Left renal cortex interstitium (tissue), 4 donors: ENCODE results near the gene GNG7. TPM values are rescaled to one million over a fixed set of nuclear protein-coding genes. Genes with fewer than 3 reads are reported as not detected.
"Not testable (repeated sequence)": the region's sequence is repeated elsewhere in the genome, so short reads cannot be mapped to it uniquely, and the experiment has no call there.

ENCODE experiments used
- DNase-seq, 4 donors: peaks; one replicate each; pipeline ENCODE4 v3.0.0-alpha.2; 2013; ENCODE audit warnings: low read depth in 4 of 4, low spot score in 2 of 4, missing footprints in 1 of 4
- polyA plus RNA-seq, 4 donors: library from polyadenylated mRNA; unstranded; fragments of 120-200 nt; gene quantifications; one replicate each; pipeline ENCODE4 v1.2.1, GENCODE V29; 2013; ENCODE audit not compliant: insufficient read length in 4 of 4

GNG7 gene
- polyA plus RNA-seq, 4 donors: 5.2 to 7.7 (median 7.0) TPM

DNA sequence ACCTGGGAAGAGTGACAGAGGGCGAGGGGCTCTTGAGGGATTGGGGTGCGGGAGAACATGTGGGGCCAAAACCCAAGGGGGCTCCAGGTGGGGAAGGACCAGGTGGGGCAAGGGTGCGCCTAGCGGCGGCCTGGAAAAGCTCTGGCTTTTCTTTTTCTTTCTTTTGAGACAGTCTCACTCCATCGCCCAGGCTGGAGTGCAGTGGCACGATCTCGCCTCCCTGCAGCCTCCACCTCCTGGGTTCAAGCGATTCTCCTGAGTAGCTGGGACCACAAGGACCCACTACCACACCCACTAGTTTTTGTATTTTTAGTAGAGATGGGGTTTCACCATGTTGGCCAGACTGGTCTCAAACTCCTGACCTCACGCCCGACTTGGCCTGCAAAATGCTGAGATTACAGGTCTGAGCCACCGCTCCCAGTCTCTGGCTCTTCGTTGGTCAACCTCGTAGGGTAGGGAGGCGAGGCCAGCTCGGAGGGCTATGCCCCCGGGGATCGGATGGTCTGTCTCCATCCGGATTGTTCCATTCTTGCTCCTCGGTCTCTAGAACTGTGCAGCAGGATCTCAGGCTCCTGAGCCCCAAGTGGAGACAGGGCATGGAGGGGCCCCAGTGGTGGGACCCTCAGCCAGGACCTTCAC, 222.8 kb downstream of the GNG7 start:
- DNase-seq: no peak

DNA sequence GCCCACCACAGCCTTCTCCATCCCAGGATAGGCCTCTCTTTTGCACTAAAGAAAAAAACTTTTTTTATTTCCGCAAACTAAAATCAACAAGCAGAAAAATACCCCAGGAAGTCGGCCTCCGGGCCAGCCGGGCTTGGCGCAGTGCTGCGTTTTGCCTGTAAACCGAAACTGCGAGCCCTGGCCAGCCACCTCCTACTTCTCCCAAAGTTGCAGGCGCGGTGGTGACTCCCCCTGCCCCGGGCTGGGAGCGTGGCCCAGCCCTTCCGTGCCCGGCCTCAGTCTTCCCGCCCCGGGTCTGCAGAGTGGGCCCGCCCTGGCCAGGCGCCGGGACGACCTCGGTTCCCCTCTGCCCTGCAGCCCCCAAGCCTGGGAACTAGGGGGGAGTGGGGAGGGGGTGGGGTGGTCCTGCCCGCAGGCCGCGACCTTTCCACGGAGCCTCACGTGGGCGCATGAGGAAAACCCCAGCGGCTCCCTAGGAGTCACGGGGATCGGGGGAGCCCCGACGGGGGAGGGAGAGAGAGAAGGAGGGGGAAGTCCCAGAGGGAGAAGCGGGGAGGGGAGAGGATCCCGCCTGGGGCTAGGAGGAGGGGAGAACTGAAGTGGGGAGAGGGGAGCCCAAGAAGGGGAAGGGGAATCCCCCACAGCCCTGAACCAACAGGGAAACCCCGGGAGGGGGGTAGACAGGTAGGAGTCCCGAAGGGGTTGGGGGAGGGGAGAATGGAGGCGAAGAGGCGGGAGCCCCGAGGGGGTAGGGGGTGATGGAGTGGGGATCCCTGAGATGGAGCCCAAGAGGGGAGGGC, 223.5 kb downstream of the GNG7 start:
- no peak for DNase-seq

GRCh38 chr19:2478278-2478755, 224.2 kb downstream of the GNG7 start:
- no peak for DNase-seq

GRCh38 chr19:2477732-2478191, 224.7 kb downstream of the GNG7 start:
- DNase-seq: no peak

DNA sequence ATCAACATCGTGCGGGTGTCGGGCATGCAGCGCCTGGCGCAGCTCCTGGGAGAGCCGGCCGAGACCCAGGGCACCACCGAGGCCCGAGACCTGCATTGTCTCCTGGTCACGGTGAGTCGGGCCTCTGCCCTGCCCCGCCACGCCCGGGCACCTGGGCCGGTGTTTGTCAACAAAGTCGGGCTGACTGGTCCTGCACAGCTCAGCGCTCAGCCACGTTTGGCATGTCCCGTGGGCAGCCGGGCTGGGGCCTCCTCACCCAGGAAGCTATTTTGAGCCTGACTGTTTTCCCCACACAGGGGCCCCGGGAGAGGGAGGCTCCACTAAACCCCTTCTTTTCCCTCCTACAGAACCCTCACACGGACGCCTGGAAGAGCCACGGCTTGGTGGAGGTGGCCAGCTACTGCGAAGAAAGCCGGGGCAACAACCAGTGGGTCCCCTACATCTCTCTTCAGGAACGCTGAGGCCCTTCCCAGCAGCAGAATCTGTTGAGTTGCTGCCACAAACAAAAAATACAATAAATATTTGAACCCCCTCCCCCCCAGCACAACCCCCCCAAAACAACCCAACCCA, 225.3 kb downstream of the GNG7 start:
- DNase-seq: no peak

GRCh38 chr19:2476451-2477140, 225.9 kb downstream of the GNG7 start:
- DNase-seq: no peak

DNA sequence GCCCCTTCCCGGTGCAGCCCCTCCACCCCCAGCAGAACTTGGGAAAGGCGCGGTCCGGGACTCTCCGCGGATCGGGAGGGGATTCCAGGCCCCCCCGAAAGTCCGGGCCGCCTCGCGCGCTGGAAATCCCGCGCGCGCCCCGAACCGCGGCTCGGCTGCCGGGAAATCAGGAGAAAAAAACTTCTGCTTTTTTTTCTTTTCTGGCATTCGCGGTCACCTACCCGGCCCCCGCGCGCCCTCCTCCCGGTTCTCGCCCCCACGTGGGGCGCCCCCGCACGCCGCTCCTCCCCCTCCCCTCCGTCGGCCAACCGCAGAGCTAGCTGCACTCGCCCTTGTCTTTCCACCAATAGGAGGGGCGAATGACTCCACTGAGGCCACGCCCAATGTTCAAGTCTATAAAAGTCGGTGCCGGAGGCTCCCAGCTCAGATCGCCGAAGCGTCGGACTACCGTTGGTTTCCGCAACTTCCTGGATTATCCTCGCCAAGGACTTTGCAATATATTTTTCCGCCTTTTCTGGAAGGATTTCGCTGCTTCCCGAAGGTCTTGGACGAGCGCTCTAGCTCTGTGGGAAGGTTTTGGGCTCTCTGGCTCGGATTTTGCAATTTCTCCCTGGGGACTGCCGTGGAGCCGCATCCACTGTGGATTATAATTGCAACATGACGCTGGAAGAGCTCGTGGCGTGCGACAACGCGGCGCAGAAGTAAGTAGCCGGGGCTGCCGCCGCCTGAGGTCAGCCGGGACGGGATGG, 226.6 kb downstream of the GNG7 start, which contains the start of gene GADD45B:
GADD45B (plus strand) TSS at position 426 of the 749 bp plus-strand sequence; CDS start at position 658, 232 bp downstream.
- peak; percentile 95 to 96 (median 96) for DNase-seq

DNA sequence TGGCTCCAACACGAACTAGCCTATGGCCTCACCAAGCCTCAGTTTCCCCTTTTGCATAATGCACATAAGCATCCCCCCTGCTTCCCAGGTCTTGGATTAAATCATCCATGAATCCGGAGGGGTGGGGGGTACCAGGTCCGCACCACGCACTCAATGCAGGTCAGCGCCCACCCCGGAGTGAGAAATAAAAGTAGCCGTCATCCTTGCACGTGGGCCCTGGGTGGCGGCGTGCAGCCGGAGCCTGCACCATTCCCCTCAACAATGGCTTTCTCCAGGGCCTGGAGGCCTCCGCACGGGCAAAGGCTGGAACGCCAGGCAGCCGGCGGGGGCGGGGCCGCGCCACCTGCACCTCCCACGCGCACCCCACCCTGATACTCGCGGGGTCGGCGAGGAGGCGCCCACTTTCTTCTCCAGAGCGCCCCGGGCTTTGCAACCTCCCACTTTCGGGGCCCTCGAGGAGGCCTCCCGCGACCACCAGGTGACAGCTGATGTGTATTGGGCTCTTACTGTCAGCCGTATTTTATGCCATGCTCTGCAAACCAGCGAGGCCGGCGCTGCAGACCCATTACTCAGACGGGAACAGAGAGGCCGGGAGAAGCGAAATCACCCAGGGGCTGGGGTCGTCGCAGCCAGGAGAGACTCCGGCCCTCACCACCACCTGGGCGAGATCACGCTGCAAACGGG, 227.3 kb downstream of the GNG7 start:
- DNase-seq: no peak

DNA sequence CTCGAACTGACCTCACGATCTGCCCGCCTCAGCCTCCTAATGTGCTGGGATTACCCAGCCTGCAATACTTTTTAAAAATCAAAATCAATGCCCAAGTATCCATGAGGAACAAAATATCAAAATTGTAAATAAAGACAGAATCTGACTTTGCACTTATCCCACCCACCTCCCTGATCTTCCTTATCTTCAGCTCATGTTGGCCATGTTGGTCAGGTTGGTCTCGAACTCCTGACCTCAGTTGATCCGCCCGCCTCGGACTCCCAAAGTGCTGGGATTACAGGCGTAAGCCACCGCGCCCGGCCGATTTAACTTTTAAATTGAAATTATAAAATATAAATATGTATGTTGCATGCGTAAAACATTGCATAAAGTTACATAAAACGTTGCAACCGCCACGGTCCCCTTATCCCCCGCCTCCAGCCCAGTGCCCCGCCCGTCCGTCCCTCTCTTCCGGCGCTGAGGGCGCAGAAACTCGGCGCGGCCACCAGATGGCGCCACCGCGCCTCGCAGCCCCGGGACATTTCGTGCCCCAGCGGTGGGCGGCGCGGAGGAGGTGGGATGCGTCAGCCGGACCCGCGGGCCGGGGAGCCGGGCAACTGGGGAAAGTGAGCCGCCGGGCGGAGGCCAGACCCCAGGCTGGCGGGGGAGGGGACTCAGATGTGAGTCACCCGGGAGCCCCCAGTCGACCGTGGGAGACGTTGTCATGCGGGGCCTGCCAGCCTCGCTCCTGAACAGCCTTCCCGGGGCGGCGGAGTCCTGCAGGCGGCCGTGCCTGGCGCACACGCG, 228.1 kb downstream of the GNG7 start:
- no peak for DNase-seq

DNA sequence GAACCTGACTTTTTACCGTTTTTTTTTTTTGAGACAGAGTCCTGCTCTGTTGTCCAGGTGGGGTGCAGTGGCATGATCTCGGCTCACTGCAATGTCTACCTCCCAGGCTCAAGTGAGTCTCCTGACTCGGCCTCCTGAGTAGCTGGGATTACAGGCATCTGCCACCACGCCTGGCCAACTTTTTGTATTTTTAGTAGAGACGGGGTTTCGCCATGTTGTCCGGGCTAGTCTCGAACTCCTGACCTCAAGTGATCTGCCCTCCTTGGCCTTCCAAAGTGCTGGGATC, 232.6 kb downstream of the GNG7 start:
- DNase-seq: not testable (repeated sequence)

DNA sequence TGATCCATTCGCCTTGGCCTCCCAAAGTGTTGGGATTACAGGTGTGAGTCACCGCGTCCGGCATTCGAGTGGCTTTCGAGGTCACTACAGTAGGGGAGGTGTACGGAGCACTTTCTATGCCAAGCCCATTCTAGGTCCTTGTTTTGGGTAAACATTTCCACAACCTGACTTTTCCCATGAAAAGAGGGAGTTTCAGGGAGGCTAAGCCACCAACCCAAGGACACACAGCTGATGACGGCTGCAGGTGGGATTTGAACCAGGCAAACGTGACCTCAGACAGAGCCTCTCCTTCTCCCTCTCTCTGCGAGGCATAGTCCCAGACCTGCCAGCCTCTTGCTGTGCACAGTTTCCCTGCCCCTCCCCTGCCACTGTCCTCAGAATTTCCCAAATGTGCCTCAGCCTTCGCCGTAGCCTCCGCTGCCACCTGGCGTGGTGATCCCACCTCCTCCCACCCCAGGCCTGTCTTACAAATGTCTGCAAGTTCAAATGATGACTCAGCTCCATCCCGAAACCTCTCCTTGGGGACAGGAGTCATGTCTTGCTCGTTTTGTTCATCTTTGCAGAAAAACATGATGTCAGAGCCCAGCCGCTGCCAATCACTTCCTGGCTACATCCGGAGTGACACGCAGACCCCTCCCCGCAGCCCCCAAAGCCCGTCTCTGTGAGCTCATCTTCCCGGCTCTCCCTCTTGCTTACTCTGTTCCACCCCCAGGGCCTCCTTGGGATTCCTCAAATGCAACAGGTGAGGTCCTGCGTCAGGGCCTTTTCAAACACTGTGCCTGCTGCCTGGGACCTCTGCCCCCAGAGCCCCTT, 233.2 kb downstream of the GNG7 start:
- no peak for DNase-seq

DNA sequence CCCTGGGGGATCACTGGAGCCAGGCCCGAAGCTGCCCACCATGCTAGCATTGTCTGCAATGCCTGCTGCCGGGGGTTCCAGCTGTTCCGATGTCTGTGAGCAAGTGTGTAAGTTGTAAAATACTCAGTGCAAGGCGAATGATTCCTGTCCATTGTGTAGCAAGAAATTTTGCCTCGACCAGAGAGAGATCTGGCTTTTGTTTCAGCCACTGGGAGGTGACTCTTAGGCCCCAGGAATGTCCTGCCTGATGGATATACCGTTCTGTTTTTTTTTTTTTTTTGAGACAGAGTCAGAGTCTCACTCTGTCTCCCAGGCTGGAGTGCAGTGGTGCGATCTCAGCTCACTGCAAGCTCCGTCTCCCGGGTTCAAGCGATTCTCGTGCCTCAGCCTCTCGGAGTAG, 233.9 kb downstream of the GNG7 start:
- no peak for DNase-seq

DNA sequence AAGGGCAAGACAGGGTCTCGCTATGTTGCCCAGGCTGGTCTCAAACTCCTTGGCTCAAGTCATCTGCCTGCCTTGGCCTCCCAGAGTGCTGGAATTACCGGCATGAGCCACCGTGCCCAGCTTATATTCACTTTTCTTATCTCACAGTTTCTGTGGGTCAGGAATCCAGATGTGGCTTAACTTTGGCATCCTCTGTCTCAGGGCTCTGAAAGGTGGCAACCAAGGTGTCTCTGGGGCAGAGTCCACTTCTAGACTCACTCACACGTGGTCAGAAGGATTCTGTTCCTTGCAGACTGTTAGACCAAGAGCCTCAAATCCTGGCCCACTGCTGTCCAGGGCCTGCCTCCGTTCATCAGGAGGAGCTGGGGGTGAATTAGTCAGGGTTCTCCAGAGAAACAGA, 238.1 kb downstream of the GNG7 start:
- DNase-seq: no peak

DNA sequence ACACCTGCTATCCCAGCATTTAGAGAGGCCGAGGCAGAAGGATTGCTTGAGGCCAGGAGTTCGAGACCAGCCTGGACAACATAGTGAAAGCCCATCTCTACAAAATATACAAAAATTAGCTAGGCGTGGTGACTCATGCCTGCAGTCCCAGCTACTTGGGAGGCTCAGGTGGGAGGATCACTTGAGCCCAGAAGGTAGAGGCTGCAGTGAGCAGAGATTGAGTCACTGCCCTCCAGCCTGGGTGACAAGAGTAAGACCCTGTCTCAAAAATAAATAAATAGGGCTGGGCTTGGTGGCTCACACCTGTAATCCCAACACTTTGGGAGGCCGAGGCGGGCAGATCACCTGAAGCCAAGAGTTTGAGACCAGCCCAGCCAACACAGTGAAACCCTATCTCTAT, 238.8 kb downstream of the GNG7 start:
- not testable (repeated sequence) for DNase-seq

DNA sequence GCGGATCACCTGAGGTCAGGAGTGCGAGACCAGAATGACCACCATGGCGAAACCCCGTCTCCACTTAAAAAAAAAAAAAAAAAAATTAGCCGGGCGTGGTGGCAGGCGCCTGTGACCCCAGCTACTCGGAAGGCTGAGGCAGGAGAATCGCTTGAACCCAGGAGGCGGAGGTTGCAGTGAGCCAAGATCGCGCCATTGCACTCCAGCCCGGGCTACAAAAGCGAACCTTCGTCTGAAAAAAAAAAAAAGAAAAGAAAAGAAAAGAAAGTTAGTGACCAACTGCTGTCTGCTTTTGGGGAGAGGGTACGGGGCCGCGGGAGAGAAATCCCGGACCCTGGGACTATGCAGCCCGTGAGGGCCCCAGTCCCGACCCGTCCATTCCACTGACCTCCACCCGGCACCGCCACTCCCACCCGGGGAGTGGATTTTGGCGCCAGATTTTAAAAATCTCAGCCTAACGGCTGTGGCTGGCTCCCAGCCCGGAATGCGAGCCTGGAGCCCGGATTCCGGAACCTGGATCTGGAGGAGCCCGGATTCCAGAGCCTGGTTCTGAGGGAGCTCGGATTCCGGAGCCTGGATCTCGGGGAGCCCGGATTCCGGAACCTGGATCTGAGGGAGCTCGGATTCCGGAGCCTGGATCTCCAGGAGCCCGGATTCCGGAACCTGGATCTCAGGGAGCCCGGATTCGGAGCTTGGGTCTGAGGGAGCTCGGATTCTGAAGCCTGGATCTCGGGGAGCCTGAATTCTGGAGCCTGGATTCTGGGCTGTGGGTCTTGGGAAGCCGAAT, 239.7 kb downstream of the GNG7 start:
- peak in 3 of 4 donors; percentile 88 to 96 (median 90) for DNase-seq

GRCh38 chr19:2461751-2462634, 240.5 kb downstream of the GNG7 start:
- peak in 1 of 4 donors; percentile 27 for DNase-seq
